Natural killer cell (primary cell): ENCODE data around the gene DNAH7. TPM values are rescaled to one million over a fixed set of nuclear protein-coding genes. Genes with fewer than 3 reads are reported as not detected.

Experiments
- ATAC-seq, 3 donors: fragments of 150-1000 bp in 2 of 3; fragments of 200-7000 bp in 1 of 3; cut with Tn5 transposase; 1 replicate in 1 of 3; 2 replicates in 2 of 3; pipeline ENCODE4 v1.10.0; 2021; ENCODE audit warnings: mild to moderate bottlenecking in 2 of 3, moderate library complexity in 2 of 3
- DNase-seq, 2 donors: peaks; one replicate each; pipeline versions ENCODE4 v3.0.0 to v3.0.0-alpha.2; 2013 to 2021; ENCODE audit warnings: mixed read lengths in 1 of 2
- H3K27ac ChIP-seq: one replicate; pipeline ENCODE4 v1.5.1; 2013; ENCODE audit warnings: mild to moderate bottlenecking, low read length
- H3K27me3 ChIP-seq: one replicate; pipeline ENCODE4 v1.6.1; 2013; ENCODE audit warnings: low read length; ENCODE audit not compliant: control insufficient read depth, insufficient read depth
- H3K36me3 ChIP-seq: one replicate; pipeline ENCODE4 v1.6.1; 2013; ENCODE audit warnings: low read length; ENCODE audit not compliant: control insufficient read depth, insufficient read depth
- H3K4me1 ChIP-seq: one replicate; pipeline ENCODE4 v1.6.1; 2013; ENCODE audit warnings: low read length; ENCODE audit not compliant: control insufficient read depth, insufficient read depth
- H3K4me3 ChIP-seq: one replicate; pipeline ENCODE4 v1.5.1; 2013; ENCODE audit warnings: low read length
- H3K9me3 ChIP-seq: one replicate; pipeline ENCODE4 v1.6.1; 2013; ENCODE audit warnings: low read length; ENCODE audit not compliant: control insufficient read depth, insufficient read depth
- H3K27ac Mint-ChIP-seq, 2 donors: one replicate each; pipeline ENCODE4 v1.8.0; 2022; ENCODE audit warnings: mild to moderate bottlenecking in 2 of 2, mixed read lengths in 2 of 2, moderate library complexity in 1 of 2
- H3K27me3 Mint-ChIP-seq, 2 donors: one replicate each; pipeline ENCODE4 v1.8.0; 2022; ENCODE audit warnings: low read depth in 2 of 2, mixed read lengths in 2 of 2
- H3K36me3 Mint-ChIP-seq: one replicate; pipeline ENCODE4 v1.8.0; 2022; ENCODE audit warnings: mixed read lengths
- H3K4me1 Mint-ChIP-seq, 2 donors: one replicate each; pipeline ENCODE4 v1.8.0; 2022; ENCODE audit warnings: mixed read lengths in 2 of 2
- H3K4me3 Mint-ChIP-seq: one replicate; pipeline ENCODE4 v1.8.0; 2022; ENCODE audit warnings: mild to moderate bottlenecking, moderate library complexity, mixed read lengths
- H3K9me3 Mint-ChIP-seq, 2 donors: one replicate each; pipeline ENCODE4 v1.8.0; 2022; ENCODE audit warnings: mixed read lengths in 2 of 2
- WGBS: methylation state at CpG from one replicate; pipeline ENCODE4 v1.1.7; 2013; ENCODE audit warnings: missing lambda C conversion rate; ENCODE audit not compliant: insufficient coverage; 5-methylcytosine and 5-hydroxymethylcytosine counted together
- intact Hi-C: fragments of 100-400 bp; cut with micrococcal nuclease; formaldehyde crosslinking; loops from one replicate; pipeline ENCODE4 v1.14.2; 2022
- total RNA-seq, 4 donors: library from RNA; stranded (reverse); fragments of 120-200 nt in 1 of 4; gene quantifications; one replicate each; pipeline versions ENCODE4 v1.2.3 to v1.2.4, GENCODE V29; 2013 to 2022
- TF ChIP-seq, protein P1 (sequence below): fragments of 200-600 bp; IDR thresholded peaks from one replicate; pipeline ENCODE4 v1.8.0; 2022; ENCODE audit warnings: antibody characterized with exemption

DNAH7 gene
- total RNA-seq, 3 donors from 2014 or later (not counting 1 experiment from before 2014, with no cell fraction given), result 0.07 to 0.20 TPM; not detected in 1

DNA sequence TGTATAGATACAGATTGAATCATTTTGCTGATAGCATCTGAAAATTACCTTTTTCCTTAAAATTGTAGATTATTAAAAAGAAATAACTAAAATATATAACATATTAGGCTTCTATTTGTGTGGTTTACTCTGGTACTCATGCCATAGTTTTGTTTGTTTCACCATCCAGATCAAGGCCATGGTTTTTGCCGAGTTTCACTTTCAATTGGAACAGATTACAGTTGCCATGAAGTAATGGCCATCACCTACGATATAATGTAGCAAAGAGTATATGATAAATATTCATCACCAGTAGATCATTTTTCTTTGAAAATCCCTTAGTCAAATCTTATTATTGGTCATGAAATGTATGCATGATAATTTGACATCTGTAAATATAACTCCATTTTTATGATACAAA is 11.9 kb upstream of the DNAH7 start:
- Histone ChIP-seq H3K4me3 (no peak overlapping the region), H3K27me3 (no peaks in the 10 kb centered on the region), H3K4me1 (no peaks in the 10 kb centered on the region), H3K36me3 (no peaks in the 10 kb centered on the region), H3K9me3 (peaks cover 8% of the 10 kb centered on the region), H3K27ac (no peak overlapping the region)
- H3K27ac Mint-ChIP-seq, result no peak overlapping the region
- intact Hi-C loops, result no loop called here
- TF ChIP-seq, protein P1, sequence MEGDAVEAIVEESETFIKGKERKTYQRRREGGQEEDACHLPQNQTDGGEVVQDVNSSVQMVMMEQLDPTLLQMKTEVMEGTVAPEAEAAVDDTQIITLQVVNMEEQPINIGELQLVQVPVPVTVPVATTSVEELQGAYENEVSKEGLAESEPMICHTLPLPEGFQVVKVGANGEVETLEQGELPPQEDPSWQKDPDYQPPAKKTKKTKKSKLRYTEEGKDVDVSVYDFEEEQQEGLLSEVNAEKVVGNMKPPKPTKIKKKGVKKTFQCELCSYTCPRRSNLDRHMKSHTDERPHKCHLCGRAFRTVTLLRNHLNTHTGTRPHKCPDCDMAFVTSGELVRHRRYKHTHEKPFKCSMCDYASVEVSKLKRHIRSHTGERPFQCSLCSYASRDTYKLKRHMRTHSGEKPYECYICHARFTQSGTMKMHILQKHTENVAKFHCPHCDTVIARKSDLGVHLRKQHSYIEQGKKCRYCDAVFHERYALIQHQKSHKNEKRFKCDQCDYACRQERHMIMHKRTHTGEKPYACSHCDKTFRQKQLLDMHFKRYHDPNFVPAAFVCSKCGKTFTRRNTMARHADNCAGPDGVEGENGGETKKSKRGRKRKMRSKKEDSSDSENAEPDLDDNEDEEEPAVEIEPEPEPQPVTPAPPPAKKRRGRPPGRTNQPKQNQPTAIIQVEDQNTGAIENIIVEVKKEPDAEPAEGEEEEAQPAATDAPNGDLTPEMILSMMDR, result no peak
- no peaks in the 10 kb centered on the region for H3K36me3 Mint-ChIP-seq
- no peak overlapping the region for H3K4me3 Mint-ChIP-seq
- DNase-seq (no peak), ATAC-seq (no peak)
- WGBS, result 50% methylated on average over 1 of the region's 2 CpGs
- no peaks in the 10 kb centered on the region for H3K27me3 Mint-ChIP-seq
- no peaks in the 10 kb centered on the region for H3K4me1 Mint-ChIP-seq
- H3K9me3 Mint-ChIP-seq, result no peaks in the 10 kb centered on the region

DNA sequence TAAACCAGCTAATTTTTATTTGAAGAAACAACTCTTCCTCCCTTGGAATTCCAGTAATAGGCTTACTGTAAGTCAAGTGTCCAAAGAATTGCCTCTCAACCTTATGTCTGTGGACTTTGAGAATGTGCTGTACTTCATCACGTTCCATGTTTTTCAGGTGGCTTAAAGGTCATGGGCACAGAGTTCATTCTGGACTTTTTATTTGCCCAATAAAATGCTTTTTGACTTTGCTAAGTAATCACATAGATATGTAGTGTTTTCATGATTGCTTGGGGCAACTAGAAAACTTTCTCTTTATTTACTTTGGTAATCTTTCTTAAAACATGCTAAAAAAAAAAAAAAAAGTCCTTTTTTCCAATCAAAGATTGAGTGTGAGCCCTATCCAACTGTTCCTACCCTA is 10.4 kb upstream of the DNAH7 start:
- ATAC-seq (no peak), DNase-seq (no peak)
- Histone ChIP-seq H3K9me3 (peaks cover 8% of the 10 kb centered on the region), H3K36me3 (no peaks in the 10 kb centered on the region), H3K27ac (no peak overlapping the region), H3K4me3 (no peak overlapping the region), H3K4me1 (no peaks in the 10 kb centered on the region), H3K27me3 (no peaks in the 10 kb centered on the region)
- WGBS, result 100% methylated on average over 1 of the region's 1 CpG
- Mint-ChIP-seq H3K4me3 (no peak overlapping the region), H3K9me3 (no peaks in the 10 kb centered on the region), H3K27ac (no peak overlapping the region), H3K27me3 (no peaks in the 10 kb centered on the region), H3K4me1 (no peaks in the 10 kb centered on the region), H3K36me3 (no peaks in the 10 kb centered on the region)
- intact Hi-C loops, result no loop called here
- TF ChIP-seq, protein P1, result no peak

DNA sequence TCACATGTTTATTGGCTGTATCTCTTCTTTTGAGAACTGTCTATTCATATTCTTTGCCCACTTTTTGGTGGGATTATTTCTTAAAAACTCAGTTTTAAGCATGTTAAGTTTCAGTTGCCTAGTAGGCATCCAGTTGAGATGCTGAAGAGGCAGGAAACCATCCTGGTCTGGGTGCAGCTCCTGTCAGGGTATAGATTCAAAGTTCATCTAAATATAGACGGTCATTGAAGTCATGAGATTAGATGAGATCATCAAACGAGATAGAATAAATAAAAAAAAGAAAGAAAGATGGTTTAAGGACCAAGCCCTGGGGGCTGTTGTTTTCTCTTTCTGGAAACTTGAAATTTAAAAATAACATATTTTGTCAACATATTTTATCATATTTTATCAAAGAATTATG is 9.2 kb upstream of the DNAH7 start:
- no peaks in the 10 kb centered on the region for H3K9me3 ChIP-seq
- no peak overlapping the region for H3K27ac ChIP-seq
- H3K27me3 ChIP-seq, result no peaks in the 10 kb centered on the region
- Mint-ChIP-seq H3K4me3 (no peak overlapping the region), H3K27me3 (no peaks in the 10 kb centered on the region), H3K27ac (no peak overlapping the region), H3K4me1 (no peaks in the 10 kb centered on the region), H3K9me3 (no peaks in the 10 kb centered on the region), H3K36me3 (no peaks in the 10 kb centered on the region)
- H3K4me3 ChIP-seq, result no peak overlapping the region
- intact Hi-C loops, result loop anchor here (1.0 kb wide), 2 partner anchors 199 to 259 kb away; no protein-coding TSS in a partner anchor
- TF ChIP-seq, protein P1, result no peak
- WGBS, result no CpG with 5 or more reads among the region's 2 CpGs
- H3K4me1 ChIP-seq, result no peaks in the 10 kb centered on the region
- ATAC-seq (no peak), DNase-seq (no peak)
- no peaks in the 10 kb centered on the region for H3K36me3 ChIP-seq

DNA sequence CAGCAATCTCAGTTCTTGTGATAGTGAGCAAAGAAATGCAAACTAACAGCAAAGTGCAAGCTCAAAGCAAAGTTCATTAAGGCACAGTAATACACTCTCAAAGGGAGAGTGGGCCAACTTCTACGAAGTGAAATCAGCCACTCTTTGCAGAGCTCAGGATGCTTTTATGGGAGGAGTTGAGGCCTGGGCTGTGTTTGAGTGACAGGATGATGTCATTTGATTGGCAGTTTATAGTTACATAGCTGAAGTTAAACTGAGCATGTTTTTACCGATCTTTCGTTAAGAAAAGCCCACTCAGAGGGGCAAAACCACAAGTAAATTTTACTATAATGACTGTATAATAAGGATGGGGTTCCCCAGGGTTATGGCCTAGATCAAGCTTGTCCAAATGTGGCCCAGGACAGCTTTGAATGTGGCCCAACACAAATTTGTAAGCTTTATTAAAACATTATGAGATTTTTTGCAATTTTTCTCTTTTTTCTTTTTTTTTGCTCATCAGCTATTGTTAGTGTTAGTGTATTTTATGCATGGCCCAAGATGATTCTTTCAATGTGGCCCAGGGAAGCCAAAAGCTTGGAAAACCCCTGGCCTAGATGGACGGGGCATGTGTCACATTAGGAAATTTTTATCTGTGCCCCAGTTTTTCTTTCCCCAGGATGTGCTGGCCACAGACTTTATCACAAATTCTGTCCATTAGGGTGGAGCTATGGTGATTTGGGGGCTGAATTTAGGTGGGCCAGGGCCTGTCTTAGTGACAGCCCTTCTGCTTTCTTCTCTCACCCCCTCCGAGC is 8.3 kb upstream of the DNAH7 start:
- no peaks in the 10 kb centered on the region for H3K4me1 Mint-ChIP-seq
- ATAC-seq, result no peak
- H3K9me3 Mint-ChIP-seq, result no peaks in the 10 kb centered on the region
- no peak overlapping the region for H3K4me3 ChIP-seq
- H3K27me3 ChIP-seq, result no peaks in the 10 kb centered on the region
- no peaks in the 10 kb centered on the region for H3K36me3 Mint-ChIP-seq
- no peak overlapping the region for H3K4me3 Mint-ChIP-seq
- no peak overlapping the region for H3K27ac ChIP-seq
- intact Hi-C loops, result no loop called here
- WGBS, result 75% methylated on average over 3 of the region's 5 CpGs
- no peak for DNase-seq
- H3K36me3 ChIP-seq, result no peaks in the 10 kb centered on the region
- no peaks in the 10 kb centered on the region for H3K4me1 ChIP-seq
- TF ChIP-seq, protein P1, result no peak
- H3K9me3 ChIP-seq, result no peaks in the 10 kb centered on the region
- no peaks in the 10 kb centered on the region for H3K27me3 Mint-ChIP-seq
- H3K27ac Mint-ChIP-seq, result no peak overlapping the region
